ENCODE data around the gene SETSIP.

DNA sequence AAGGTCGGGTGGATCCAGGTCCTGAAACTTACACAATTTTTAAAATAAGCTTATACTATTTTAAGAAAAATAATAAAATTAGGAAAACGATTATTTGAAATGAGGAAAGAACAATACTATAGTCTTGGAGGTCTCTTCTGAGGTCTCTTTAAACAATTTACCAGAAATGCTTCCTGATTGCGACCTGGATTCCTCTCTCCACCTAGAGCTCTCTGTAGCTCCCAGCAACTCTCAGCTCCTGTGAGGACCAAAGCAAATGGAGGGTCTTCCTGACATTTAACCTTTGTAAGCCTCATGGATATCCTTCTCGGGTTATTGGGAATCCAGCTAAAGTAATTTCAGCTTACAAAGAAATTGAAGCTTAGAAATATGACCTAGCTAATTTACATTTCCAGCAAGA lies 5.8 kb upstream of the SETSIP start:
- TF ChIP-seq ZFP41 (tag by site-specific recombination; IDR thresholded peaks at IDR 0.05; ENCODE audit: borderline replicate concordance) (no peak), ZNF121 (tag by site-specific recombination; IDR thresholded peaks at IDR 0.05) (no peak)
- TF ChIP-seq, protein P1, sequence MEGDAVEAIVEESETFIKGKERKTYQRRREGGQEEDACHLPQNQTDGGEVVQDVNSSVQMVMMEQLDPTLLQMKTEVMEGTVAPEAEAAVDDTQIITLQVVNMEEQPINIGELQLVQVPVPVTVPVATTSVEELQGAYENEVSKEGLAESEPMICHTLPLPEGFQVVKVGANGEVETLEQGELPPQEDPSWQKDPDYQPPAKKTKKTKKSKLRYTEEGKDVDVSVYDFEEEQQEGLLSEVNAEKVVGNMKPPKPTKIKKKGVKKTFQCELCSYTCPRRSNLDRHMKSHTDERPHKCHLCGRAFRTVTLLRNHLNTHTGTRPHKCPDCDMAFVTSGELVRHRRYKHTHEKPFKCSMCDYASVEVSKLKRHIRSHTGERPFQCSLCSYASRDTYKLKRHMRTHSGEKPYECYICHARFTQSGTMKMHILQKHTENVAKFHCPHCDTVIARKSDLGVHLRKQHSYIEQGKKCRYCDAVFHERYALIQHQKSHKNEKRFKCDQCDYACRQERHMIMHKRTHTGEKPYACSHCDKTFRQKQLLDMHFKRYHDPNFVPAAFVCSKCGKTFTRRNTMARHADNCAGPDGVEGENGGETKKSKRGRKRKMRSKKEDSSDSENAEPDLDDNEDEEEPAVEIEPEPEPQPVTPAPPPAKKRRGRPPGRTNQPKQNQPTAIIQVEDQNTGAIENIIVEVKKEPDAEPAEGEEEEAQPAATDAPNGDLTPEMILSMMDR (tag by site-specific recombination; IDR thresholded peaks at IDR 0.05), result no peak
- TF ChIP-seq, protein P2, sequence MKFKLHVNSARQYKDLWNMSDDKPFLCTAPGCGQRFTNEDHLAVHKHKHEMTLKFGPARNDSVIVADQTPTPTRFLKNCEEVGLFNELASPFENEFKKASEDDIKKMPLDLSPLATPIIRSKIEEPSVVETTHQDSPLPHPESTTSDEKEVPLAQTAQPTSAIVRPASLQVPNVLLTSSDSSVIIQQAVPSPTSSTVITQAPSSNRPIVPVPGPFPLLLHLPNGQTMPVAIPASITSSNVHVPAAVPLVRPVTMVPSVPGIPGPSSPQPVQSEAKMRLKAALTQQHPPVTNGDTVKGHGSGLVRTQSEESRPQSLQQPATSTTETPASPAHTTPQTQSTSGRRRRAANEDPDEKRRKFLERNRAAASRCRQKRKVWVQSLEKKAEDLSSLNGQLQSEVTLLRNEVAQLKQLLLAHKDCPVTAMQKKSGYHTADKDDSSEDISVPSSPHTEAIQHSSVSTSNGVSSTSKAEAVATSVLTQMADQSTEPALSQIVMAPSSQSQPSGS (tag by site-specific recombination; IDR thresholded peaks at IDR 0.05; ENCODE audit: low read depth), result no peak
